Activated gamma-delta T cell treated with Interleukin-2 at 50 U/mL for 16 hours (primary cell): ENCODE data around the gene TSHZ2.
"Not testable (repeated sequence)": the region's sequence is repeated elsewhere in the genome, so short reads cannot be mapped to it uniquely, and the experiment has no call there.

ENCODE experiments used
- DNase-seq: peaks from one replicate; pipeline ENCODE4 v3.0.0-alpha.2; 2020

TSHZ2 gene

DNA sequence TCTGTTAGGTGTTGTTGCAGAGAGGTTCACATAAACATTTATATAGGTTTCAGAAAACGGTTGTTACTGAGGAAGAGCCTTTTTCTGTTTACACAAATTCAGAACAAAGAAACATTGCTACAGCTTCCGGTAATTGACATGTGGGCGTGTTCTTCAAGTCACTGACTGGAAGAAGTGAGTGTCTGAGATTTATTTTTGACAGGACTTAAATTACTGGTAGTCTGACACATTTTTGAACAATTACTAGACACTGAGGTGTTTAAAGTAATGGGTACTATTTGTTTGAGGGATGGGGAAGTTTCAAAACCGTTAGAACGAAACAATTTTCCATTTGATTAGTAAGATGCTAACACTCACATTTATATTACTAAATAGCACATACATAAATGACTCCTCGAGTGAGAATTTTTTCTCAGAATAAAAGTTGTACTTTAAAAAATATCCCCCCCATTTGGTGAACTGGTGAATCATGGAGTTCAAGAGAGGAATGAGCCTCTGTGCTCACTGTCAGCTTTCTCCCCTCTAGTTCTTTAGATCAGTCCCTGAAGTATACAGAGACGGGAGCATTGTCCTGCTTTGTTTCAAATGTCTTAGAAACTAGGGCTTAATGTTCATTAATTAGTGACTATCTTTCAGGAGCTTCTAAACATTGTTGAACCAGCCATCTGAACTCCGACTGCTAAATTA, 98.7 kb downstream of the TSHZ2 start:
- no peak for DNase-seq

- DNase-seq: no peak
Observed at GRCh38 chr20:53071833-53072232, 99.7 kb downstream of the TSHZ2 start.

GRCh38 chr20:53072923-53073579, 100.9 kb downstream of the TSHZ2 start:
- DNase-seq: no peak

GRCh38 chr20:53073636-53074415, 101.7 kb downstream of the TSHZ2 start:
- DNase-seq: no peak

GRCh38 chr20:53074811-53075314, 102.7 kb downstream of the TSHZ2 start:
- DNase-seq: no peak

GRCh38 chr20:53076668-53077067, 104.5 kb downstream of the TSHZ2 start:
- no peak for DNase-seq

DNA sequence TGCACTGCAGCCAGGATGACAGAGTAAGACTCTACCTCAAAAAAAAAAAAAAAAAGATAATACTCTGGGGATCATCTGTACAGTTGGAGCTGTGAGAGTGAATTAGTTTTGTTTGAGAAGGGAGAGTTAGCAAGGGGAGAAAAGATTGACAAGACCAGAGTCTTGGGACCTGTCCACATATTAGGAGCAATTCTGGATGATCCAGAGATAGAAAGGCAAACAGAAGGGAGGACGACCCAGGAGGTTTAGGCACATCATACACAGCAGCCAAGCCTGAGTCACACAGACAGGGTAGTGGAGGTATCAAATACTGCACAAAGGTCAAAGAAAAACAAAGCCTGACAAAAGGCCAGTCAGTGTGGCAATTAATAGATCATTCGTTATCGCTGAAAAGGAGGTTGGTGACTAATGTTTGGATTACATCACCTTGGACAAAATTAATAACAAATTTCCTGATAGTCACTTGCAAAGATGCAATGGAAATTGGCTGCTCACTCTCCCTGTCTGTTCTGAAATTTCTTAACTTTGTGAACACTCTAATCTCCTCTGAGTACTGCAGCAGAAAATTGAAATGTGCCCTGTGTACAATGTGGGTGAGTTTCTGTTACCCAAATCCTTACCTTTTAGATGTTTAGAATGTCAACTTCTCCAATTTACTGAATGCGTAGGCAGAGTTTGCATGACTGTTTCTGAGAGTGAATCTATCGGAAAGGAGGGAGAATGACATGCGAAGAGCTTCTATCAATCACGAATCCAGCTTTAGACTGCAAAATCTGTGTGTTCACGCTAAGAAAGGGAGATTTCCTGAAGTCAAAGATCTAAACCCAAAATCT, 105.4 kb downstream of the TSHZ2 start:
- no peak for DNase-seq

- DNase-seq: no peak
Observed at GRCh38 chr20:53078761-53079160, 106.6 kb downstream of the TSHZ2 start.

GRCh38 chr20:53079261-53079691, 107.1 kb downstream of the TSHZ2 start:
- no peak for DNase-seq

DNA sequence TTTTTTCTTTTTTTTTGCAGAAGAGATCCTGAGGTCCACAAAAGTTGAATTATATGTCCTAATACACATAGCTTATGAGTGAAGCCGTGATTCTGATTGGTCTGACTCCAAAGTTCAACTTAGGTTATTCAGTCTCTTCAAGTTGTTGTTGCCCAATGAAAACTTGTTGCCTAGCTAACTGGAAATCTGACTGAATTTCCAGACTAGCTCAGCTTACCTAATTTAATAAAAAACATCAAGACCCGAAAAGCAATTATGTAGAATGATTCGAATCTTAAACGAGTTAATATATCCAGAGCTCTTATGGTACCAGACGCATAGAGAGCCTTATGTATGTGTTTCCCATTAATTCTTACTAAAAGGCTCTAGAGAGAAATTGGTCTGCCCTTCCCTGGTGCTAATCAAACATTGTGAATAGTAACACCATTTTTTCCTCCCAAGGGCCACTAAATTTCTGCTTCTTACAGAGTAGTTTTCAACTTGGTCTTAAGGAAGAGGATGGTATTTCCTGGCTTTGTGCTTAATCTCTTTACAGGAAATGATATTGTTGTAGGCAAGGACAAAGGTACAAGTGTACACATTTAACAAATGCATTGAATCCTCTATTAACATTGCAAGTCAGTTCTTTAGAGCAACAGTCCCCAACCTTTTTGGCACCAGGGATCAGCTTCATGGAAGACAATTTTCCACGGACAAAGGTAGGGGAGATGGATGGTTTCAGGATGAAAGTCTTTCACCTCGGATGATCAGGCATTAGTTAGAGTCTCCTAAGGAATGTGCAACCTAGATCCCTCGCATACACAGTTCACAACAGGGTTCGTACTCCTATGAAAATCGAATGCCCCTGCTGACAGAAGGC, 107.9 kb downstream of the TSHZ2 start:
- DNase-seq: no peak

DNA sequence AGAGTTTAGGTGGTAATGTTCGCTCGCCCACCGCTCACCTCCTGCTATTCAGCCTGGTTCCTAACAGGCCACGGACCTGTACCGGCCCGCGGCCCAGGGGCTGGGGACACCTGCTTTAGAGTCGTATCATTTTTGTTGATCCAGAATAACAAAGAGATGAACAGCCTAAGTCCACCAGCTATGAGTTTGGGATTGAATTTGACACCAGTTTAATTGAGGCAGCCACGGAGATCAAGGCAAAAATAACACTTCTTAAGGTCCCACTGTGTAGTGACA, 108.5 kb downstream of the TSHZ2 start:
- no peak for DNase-seq

DNA sequence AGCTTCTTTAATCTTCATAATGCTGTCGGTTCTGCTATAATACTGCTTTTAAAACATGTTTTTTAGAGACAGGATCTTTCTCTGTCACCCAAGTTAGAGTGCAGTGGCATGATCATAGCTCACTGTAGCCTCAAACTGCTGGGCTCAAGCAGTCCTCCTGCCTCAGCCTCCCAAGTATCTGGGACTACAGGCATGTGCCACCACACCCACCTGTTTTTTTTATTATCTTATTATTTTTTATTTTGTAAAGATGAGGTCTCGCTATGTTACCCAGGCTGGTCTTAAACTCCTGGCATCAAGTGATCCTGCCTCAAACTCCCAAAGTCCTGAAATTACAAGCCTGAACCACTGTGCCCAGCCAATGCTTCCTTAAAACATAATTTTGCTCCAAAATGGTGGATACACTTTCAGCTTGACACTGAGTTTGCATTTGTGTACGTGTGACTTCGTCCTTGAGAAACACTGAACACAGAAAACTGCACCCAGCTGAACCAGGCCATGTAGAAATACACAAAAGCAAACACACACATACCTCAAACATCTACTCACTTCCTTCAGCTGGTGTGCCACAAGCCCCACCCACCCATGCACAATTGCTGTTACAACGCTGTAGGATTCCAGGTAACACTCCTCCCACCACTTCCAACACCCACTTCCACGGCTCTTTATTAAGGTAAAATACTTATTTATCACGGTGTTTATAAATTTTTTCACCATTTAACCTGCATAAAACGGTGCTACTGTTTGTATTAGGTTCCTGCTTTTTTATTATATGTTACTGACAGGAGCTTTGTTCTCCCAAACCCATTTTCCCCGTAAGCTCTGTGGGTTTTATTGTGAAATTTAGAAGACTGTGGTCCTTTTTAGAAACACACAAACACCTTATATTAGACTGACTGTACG, 109.1 kb downstream of the TSHZ2 start:
- no peak for DNase-seq

DNA sequence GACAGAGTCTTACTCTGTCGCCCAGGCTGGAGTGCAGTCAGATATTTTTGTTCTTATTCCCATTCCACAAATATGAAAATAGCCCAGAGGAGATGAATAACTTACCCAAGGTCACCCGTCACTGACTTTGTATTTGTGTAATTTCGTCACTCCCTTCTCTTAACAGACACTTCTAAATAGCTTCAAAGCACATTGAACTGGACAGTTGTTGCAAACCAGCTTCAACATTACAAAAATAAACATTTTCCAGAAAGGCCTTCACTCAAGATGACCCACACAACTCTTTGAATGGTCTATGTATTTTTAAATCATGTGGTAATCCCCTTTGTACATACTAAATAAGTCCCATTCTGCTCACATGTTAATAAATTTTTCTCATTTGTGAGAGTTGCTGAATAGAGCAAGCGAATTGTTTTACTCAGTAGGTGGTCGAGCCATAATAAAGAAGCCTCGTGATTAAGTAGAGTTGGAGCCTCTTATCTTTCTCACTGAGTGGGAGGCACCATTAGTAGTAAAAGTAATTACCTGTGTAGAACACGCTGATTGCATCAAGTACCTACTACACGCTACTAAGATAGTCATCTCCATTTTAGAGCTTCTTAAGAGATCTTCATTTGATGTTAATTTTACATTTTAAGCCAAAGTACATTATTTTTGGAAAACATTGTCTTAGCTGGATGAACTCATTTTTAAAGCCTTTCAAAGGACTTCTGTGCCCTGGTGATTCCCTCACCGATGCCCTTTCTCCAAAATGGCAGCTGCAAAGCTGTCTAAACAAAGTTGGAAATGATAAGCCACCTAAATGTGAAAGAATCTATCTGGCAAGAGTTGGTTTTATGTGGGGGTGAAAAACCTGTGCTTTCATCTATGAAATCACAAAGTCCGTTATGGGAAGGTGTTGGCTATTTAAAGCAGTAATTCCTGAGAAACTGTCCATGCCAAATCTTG, 110.0 kb downstream of the TSHZ2 start:
- no peak for DNase-seq

DNA sequence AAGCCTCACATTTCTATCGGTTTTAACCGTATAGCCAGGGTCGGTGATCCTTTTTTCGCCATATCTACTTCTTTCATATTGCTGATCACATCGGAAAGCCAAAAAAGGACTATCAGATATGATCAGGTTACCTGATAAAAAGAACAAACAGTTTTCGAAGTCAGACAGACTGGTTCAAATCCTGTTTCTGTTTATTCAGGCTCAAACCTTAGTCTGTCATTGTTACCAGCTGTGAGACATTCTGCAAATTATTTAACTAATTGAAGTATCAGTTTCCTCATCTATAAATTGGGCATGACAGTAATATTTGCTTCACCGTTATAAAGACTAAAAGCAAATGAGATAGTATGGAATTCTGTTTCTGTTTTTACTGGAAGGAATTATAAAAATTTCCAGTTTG, 111.3 kb downstream of the TSHZ2 start:
- DNase-seq: no peak

DNA sequence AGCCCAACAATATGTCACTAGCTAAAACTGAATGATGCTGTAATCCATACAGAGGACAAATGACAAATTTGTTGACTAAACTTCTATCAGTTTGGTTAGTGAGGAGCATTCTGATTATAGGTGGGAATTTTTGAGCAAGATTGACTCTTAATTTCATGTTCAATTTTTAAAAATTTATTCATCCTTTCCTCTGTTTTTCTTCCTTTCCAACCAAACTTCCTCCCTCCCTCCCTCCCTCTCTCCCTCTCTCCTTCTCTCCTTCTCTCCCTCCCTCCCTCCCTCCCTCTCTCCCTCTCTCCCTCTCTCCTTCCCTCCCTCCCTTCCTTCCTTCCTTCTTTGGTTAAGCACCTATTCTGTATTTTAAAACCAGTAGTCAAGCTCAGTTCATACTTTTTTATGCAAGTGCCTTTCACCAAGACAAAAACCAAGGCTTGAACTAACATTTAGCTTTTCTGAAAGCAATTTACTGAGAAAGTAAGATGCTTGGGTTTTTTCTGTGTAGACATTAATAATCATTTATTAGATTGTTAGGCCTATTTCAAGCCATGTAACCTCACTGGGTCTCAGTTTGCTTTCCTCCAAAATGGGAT, 112.3 kb downstream of the TSHZ2 start:
- DNase-seq: no peak

GRCh38 chr20:53085720-53086119, 113.6 kb downstream of the TSHZ2 start:
- DNase-seq: no peak

DNA sequence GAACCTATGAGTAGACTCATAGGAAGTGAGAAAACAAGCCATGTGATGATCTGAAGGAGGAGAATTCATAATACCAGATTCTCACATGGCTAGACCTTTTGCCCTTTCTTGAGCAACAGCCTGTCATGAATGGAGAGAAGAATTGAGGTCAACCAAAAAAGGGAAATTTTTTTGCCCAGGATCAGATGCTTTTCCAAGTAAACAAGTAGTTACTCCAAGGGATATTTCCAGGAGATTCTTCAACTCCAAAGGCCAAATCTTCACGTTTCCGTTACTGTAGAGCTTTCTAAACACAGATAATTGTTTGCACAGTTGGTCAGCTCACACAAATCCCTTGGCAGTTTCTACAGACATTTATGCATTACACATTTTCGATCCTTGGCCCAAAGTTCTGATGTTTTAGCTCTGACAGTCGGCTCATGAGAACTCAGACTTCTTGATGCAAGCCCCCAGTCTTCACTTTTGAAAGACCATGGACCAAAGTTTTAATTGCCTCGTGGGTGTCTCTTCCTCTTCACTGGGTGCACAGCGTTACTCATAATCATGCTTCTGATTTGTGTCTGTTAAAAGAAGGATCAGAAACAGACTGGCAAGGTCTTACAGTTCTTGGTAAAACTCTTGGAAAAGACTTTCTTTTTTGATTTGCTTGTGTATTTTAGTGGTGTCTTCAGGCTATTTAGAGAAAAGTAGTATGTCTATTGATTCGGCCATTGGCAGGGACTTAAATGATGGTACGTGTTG, 115.0 kb downstream of the TSHZ2 start:
- DNase-seq: no peak

DNA sequence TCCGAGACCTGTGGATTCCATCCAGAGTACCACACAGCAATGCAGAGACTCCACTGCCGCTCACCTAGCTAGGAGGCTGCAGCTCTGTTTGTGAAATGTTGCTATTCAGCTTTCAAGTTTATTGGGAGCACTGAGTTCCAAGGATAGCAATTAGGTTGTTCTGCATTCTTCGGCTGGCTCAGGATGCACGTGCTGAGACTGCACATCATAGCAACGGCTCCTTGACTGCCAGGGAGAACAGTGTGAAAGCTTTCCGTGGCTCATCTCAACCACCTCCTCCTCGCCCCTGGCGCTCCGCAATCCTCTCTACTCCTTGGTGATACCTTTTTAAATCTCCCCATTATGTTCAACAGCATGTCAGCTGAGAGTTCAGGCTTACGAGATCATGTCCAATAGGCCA, 116.6 kb downstream of the TSHZ2 start:
- no peak for DNase-seq

- not testable (repeated sequence) for DNase-seq
Observed at GRCh38 chr20:53089851-53090250, 117.7 kb downstream of the TSHZ2 start.
